Pancreas (tissue), 10 donors: ENCODE data around the gene CORO7. TPM values are rescaled to one million over a fixed set of nuclear protein-coding genes. Genes with fewer than 3 reads are reported as not detected.

Experiments used
- ATAC-seq, 4 donors: fragments of 200-7000 bp; cut with Tn5 transposase; one replicate each; pipeline versions ENCODE4 v1.8.0 to v1.9.1; 2020; ENCODE audit warnings: mild to moderate bottlenecking in 4 of 4, moderate library complexity in 4 of 4
- DNase-seq, 6 donors: peaks; one replicate each; pipeline ENCODE4 v3.0.0-alpha.2; 2020
- FAIRE-seq: peaks from 2 replicates; lab custom pipeline; 2012; peaks lifted over from hg19 to GRCh38; lab: Jason Lieb, UNC
- H3K27ac ChIP-seq, 4 donors: fragments of 200-600 bp; sonication (generic); 1 replicate in 3 of 4; 2 replicates in 1 of 4; pipeline versions ENCODE4 v1.5.0 to v1.8.0; 2020
- H3K27me3 ChIP-seq, 4 donors: fragments of 200-600 bp; one replicate each; pipeline ENCODE4 v1.8.0; 2021
- H3K36me3 ChIP-seq, 3 donors: fragments of 200-600 bp; sonication (generic) in 1 of 3; one replicate each; pipeline versions ENCODE4 v1.5.0 to v1.8.0; 2020 to 2021
- H3K4me1 ChIP-seq, 3 donors: fragments of 200-600 bp; one replicate each; pipeline ENCODE4 v1.8.0; 2021
- H3K4me3 ChIP-seq, 4 donors: fragments of 200-600 bp; sonication (generic) in 2 of 4; one replicate each; pipeline versions ENCODE4 v1.5.0 to v1.8.0; 2020 to 2021
- H3K9me3 ChIP-seq, 4 donors: fragments of 200-600 bp; one replicate each; pipeline ENCODE4 v1.8.0; 2021
- CTCF ChIP-seq, 4 donors: fragments of 200-600 bp; sonication (generic) in 3 of 4; IDR thresholded peaks; one replicate each; pipeline versions ENCODE4 v1.5.0 to v1.8.0; 2021; ENCODE audit warnings: antibody characterized with exemption in 4 of 4
- WGBS, 2 donors: extraction: QIAGEN DNeasy Blood & Tissue Kit; methylation state at CpG; one replicate each; pipeline ENCODE4 v1.1.7; 2013; 5-methylcytosine and 5-hydroxymethylcytosine counted together
- intact Hi-C, 3 donors: fragments of 100-400 bp; cut with DNase I; formaldehyde crosslinking; loops; one replicate each; pipeline versions ENCODE4 v1.11.1 to v1.14.2; 2022
- polyA plus RNA-seq, 2 donors: library from polyadenylated mRNA; stranded (reverse); fragments of 200-250 nt; gene quantifications; one replicate each; pipeline ENCODE4 v1.2.3, GENCODE V29; 2013
- total RNA-seq, 6 donors: library from RNA; stranded (reverse); fragmentation: NEBNext Ultra II Directional in 4 of 6; extraction: Animal tissue kit (Norgen Biotek cat#: 25700) in 4 of 6; gene quantifications; one replicate each; pipeline versions ENCODE4 v1.2.1 to v1.2.4, GENCODE V29; 2021 to 2023
- donor health status: healthy with polysubstance abuse.
- donor health status: DM: no; HTN: no; CAD: no; lungs with moderate emphysema.
- donor health status: DM: no; HTN: no; CAD: no.
- donor health status: control.
- donor health status: control.
- donor health status: Bipolar disorder and iron deficiency.
- donor health status: DM: yes; HTN: yes; CAD: no.
- donor health status: DM: no; HTN: no; CAD: no.
- donor health status: DM: no; HTN: no; CAD: no.
- donor health status: DM: yes; HTN: yes; CAD: no.

Gene CORO7
- total and polyA plus RNA-seq, 8 donors: 8.4 to 29.6 (median 18.7) TPM

- no peak for ATAC-seq
- FAIRE-seq: no peak
- Histone ChIP-seq H3K27ac (no peak overlapping the region), H3K36me3 (peaks cover 0 to 20% (median 0%) of the 10 kb centered on the region in 3 donors), H3K4me3 (no peak overlapping the region), H3K9me3 (no peaks in the 10 kb centered on the region), H3K4me1 (no peaks in the 10 kb centered on the region), H3K27me3 (no peaks in the 10 kb centered on the region)
- no peak for TF ChIP-seq CTCF (IDR thresholded peaks at IDR 0.05)
- 75 to 79% methylated on average over 11 of the region's 11 CpGs for WGBS, 2 donors
- peak in 2 of 6 donors; percentile 33 to 62 for DNase-seq
- intact Hi-C loops: no loop called here
Measured at GRCh38 chr16:4385789-4386450, 30.5 kb downstream of the CORO7 start.

DNA sequence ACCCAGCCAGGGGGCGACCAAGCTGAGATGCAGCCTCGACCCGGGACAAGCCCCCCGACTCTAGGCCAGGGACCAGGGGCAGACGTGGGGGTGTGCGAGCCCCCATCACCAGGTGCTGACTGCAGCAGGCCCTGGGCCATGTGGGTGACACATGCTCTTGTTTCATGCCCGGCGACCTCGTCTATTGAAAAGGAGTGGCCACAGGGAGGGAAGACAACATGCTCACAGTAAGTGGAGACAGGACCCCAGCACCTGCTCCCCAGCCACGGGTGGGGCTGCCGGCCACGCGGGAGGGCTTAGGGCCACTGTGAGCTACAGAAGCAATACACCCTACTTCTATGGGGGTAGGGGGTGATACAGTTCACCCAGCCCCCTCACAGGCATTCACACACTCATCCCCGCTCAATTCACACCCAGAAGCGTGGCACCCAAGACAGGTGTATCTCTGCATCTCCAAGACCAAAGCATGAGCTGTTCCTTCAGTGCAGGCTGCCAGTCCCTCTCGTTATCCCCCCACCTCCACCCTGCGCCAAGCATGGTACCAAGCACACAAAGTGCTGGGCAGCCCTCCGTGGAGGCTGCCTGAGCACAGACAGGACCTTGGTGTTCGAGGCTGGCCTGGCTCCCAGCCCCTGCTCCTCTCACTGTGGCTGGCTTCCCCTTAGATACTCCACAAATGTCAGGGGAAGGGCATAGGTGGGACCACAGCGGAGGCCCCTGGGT is 31.2 kb downstream of the CORO7 start:
- no peaks in the 10 kb centered on the region for H3K4me1 ChIP-seq
- peaks cover 0 to 20% (median 0%) of the 10 kb centered on the region in 3 donors for H3K36me3 ChIP-seq
- DNase-seq (peak in 2 of 6 donors; percentile 26 to 65), FAIRE-seq (no peak), ATAC-seq (no peak)
- no peak overlapping the region for H3K27ac ChIP-seq
- intact Hi-C loops: no loop called here
- WGBS, 2 donors: 83% methylated on average over 20 of the region's 20 CpGs
- no peak for TF ChIP-seq CTCF (IDR thresholded peaks at IDR 0.05)
- H3K27me3 ChIP-seq: no peaks in the 10 kb centered on the region
- no peaks in the 10 kb centered on the region for H3K9me3 ChIP-seq
- H3K4me3 ChIP-seq: no peak overlapping the region

DNA sequence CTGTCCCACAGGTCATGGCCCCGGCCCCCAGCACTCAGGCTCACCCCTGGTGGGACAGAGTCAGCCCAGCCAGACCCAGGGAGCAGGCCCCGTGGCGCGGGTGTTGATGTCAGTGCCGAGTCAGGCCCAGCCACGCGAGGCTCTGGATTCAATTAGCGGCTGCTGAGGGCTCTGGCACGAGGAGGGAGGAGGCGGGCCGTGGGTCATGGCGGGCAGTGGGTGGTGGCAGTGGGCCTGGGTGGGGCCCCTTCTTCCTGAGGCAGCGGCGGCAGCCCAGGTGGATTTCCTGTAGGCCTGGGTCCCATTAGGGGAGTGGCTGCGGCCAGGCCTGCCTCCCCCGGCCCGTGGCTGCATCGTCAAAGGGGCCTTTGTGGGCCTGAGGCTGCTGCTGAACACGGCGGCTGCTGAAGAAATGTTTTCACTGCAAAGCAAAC is 31.9 kb downstream of the CORO7 start:
- FAIRE-seq: no peak

DNA sequence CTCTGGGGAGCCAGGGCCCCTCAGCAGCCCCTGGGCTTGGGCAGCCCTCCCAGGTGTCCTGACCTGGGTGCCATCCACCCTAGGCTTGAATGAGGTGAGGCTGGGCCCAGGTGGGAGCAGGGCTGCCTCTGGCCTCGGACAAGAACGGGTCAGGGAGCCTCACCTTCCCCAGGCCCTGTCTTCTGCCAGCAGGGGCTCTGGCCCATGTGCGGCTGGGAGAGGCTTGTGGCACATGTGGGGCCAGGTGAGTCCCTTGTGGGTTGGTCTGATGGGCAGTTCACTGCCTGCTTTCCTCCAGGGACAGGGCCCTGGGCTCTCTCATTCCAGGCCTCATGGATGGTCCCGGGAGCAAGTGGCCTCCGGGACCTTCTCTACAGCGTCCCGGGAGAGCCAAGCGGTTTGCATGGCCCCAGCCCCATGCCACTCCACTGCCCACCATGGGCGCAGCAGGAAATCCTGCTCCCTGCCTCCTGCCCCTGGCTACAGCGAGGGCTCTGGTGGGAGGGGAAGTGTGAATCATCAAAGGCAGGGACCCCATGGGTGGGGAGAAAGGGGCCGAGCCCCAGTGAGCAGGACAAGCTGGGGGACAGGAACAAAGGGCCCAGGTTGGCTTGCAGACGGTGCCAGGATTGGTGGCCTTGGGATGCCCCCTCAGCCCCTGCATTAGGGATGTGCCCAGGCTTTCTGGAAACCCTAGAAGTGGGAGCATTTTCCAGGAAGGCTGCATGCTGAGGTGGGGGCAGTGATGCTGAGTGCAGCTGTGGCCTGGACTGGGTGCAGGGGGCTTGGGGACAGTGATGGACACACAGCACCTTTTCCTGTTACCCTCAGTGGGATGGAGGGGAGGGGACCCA is 32.6 kb downstream of the CORO7 start:
- DNase-seq (peak in 2 of 6 donors; percentile 27 to 67), ATAC-seq (no peak), FAIRE-seq (no peak)
- no peaks in the 10 kb centered on the region for H3K4me1 ChIP-seq
- H3K9me3 ChIP-seq: no peaks in the 10 kb centered on the region
- intact Hi-C loops: no loop called here
- TF ChIP-seq CTCF (IDR thresholded peaks at IDR 0.05): no peak
- H3K27ac ChIP-seq: no peak overlapping the region
- peaks cover 0 to 20% (median 0%) of the 10 kb centered on the region in 3 donors for H3K36me3 ChIP-seq
- 93 to 94% methylated on average over 12 of the region's 12 CpGs for WGBS, 2 donors
- no peak overlapping the region for H3K4me3 ChIP-seq
- no peaks in the 10 kb centered on the region for H3K27me3 ChIP-seq

More for the DNA sequence above, 31.9 kb downstream of the CORO7 start:
- intact Hi-C loops: no loop called here
- ATAC-seq (no peak), DNase-seq (peak in 2 of 6 donors; percentile 45 to 77)
- Histone ChIP-seq H3K9me3 (no peaks in the 10 kb centered on the region), H3K4me1 (no peaks in the 10 kb centered on the region), H3K27ac (no peak overlapping the region), H3K4me3 (no peak overlapping the region), H3K36me3 (peaks cover 0 to 20% (median 0%) of the 10 kb centered on the region in 3 donors), H3K27me3 (no peaks in the 10 kb centered on the region)
- no peak for TF ChIP-seq CTCF (IDR thresholded peaks at IDR 0.05)
- WGBS, 2 donors: 83 to 84% methylated on average over 20 of the region's 20 CpGs
